ENCODE measurements around the gene VPREB3. TPM values are rescaled to one million over a fixed set of nuclear protein-coding genes. Genes with fewer than 3 reads are reported as not detected.

VPREB3 gene
- polyA plus RNA-seq, 1 donor from 2014 or later = 1,081 TPM

DNA sequence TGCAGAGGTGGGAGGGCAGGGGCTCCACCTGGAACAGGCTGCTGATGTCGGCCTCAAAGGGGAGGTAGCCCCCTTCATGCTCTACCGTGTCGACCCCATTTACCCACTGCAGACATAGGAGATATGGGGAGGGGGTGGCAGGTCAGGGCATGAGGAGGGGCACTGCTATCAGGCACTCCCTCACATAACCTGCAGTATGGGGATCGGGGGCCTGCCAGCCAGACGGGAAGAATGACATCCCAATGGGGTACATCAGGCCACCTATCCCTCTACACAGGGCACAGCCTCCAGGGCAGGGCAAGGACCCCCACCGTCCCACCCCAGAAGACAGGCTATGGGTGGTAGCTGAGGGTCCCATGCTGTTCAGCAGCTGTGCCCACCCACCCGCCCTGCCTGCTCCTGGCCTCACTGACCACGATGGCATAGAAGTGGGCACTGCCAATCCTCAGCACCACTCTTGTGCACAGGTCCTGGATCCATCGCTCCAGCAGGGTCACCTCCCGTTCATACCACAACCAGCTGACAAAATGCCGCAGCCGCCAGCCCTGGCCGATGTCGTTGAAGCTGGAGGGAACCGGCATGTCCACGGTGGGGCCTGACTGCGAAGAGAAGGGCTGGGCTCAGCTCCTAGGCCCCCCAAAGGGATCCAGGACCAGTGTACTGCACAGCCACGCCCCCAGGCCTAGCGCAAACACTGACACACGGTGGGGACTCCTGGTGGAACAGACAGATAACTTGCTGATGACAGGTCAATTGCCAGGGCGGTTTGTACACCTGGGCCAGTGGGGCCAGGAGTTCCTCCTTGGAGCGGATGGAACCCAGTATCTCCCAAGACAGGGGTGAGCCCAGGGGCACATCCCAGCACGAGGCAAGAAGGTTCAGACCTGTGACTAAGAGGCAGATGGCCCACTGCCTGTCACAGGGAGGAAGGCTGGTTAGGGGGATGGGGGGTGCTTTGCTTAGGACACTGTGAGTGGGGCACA, 39.3 kb downstream of the VPREB3 start:
- H3K36me3 Mint-ChIP-seq = peaks cover 7% of the 10 kb centered on the region
- peak overlapping the region; percentile 63 to 90 (median 78) for H3K4me3 Mint-ChIP-seq
- H3K27me3 Mint-ChIP-seq = no peaks in the 10 kb centered on the region
- peak overlapping the region in 2 of 3 donors; percentile 35 to 97 for H3K27ac Mint-ChIP-seq
- H3K9me3 Mint-ChIP-seq = no peaks in the 10 kb centered on the region
- peaks cover 0 to 13% (median 8%) of the 10 kb centered on the region in 3 donors for H3K4me1 Mint-ChIP-seq

DNA sequence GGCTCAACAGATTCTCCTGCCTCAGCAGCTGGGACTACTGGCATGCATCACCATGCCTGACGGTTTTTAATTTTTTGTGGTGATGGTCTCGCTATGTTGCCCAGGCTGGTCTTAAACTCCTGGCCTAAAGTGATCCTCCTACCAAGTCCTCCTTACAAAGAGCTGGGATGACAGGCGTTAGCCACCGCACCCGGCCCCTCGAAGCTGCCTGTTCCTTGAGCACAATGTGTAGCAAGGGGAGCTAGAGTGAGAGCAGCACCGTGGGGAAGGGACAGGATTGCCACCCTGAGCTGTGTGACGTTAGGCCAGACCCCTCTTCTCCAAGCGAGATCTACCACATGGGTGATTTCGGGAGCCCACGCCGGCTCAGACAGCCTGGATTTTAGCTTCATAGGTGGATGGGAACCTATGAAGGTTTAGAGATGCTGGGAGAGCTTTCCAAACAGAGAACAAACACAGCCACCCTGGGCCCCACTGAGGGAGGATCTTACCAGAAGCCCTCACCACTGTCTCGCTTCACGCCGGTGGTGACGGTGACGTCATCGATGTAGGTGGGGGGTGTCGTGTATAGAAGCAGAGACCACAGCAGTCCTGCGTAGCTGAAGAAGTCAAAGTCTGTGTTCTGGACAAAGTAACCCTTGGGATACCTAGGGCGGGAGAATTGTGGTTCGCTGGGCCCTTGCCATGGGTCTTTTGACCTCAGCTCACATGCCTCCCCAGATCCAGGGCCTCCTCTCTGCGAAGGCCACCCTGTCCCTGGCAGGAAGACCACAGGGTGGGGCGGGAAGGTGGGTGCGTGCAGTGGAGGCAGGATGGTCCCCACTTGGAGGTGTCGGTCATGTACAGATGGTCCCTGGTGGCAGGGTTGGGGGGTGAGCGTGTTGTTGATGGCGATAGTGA, 40.3 kb downstream of the VPREB3 start:
- Mint-ChIP-seq H3K27ac (peak overlapping the region in 1 of 3 donors; percentile 57), H3K4me3 (peak overlapping the region in 2 of 4 donors; percentile 43 to 66), H3K4me1 (peaks cover 0 to 14% (median 8%) of the 10 kb centered on the region in 3 donors), H3K36me3 (peaks cover 9% of the 10 kb centered on the region), H3K27me3 (no peaks in the 10 kb centered on the region), H3K9me3 (no peaks in the 10 kb centered on the region)

DNA sequence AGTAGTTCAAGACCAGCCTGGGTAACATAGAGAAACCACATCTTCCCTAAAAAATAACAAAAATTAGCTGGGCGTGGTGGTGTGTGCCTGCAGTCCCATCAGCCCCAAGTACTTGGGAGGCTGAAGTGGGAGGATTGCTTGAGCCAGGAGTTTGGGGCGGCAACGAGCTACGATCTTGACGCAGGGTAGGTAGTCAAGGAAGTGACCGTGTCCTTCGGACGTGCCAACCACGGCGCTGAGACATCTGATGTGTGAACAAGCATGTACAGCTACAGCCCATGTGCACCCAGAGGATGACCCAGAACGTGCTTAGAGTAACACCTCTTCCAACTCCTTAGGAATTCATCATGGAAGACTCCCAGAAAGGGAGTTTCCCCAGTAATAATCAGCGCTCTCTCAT, 42.0 kb downstream of the VPREB3 start:
- Mint-ChIP-seq H3K27ac (no peak overlapping the region), H3K9me3 (no peaks in the 10 kb centered on the region)

DNA sequence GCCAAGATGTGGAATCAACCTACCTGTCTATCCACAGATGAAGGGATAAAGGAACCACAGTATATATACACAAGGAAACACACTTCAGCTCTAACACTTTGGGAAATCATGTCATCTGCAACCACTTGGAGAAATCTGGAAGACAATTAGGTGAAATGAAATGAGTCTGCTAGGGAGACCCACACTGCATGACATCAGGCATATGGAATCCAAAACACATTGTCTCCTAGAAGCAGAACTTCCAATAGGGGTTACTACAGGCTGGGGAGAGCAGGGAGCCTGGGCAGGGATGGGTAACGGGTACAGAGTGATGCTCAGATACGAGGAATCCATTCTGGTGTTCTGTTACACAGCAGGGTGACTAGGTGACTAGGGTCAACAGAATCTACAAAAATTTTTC, 45.1 kb downstream of the VPREB3 start:
- H3K4me3 Mint-ChIP-seq = no peak overlapping the region
- H3K27ac Mint-ChIP-seq = no peak overlapping the region
- no peaks in the 10 kb centered on the region for H3K9me3 Mint-ChIP-seq
- no peaks in the 10 kb centered on the region for H3K27me3 Mint-ChIP-seq
- H3K36me3 Mint-ChIP-seq = peaks cover 8% of the 10 kb centered on the region
- peaks cover 0 to 12% (median 12%) of the 10 kb centered on the region in 3 donors for H3K4me1 Mint-ChIP-seq

More for the DNA sequence above, 42.0 kb downstream of the VPREB3 start:
- no peak overlapping the region for H3K4me3 Mint-ChIP-seq
- H3K4me1 Mint-ChIP-seq = peaks cover 0 to 13% (median 6%) of the 10 kb centered on the region in 3 donors
- H3K36me3 Mint-ChIP-seq = peaks cover 8% of the 10 kb centered on the region
- H3K27me3 Mint-ChIP-seq = no peaks in the 10 kb centered on the region

DNA sequence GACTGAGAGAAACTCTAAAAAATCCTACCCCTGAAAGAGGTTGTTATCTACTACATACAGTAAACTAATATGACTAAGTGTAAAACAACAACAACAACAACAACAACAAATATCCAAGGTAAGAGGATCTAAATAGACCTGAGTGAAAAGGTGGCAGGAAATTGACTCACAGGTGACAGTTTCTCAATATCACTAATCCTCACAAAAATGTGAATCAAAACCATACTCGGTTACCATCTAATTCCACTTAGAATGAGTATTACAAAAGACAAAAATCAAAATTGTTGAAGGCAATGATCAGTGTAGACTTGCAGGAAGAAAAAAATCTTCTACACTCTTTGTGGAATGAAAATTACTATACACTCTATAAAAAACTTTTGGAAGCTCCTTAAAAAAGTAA, 46.0 kb downstream of the VPREB3 start:
- Mint-ChIP-seq H3K4me3 (no peak overlapping the region), H3K9me3 (no peaks in the 10 kb centered on the region), H3K27me3 (no peaks in the 10 kb centered on the region), H3K27ac (peak overlapping the region in 1 of 3 donors; percentile 12), H3K36me3 (peaks cover 8% of the 10 kb centered on the region), H3K4me1 (peaks cover 0 to 17% (median 12%) of the 10 kb centered on the region in 3 donors)

DNA sequence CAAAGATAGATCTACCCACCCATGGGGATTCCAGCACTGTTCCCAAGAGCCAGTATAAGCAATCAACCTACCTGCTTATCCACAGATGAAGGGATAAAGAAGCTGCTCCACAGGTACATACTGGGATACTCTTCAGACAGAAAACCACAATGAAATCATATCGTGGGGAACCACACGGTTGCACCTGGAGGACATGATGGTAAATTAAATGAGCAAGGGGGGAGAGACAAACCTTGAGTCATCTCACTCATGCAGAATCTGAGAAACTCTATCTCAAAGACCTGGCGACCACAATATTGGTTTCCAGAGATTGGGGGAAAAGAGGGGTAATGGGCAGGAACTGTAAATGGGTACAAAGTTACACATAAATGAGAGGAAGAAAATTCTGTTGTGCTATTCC, 48.9 kb downstream of the VPREB3 start:
- peaks cover 0 to 24% (median 9%) of the 10 kb centered on the region in 3 donors for H3K4me1 Mint-ChIP-seq
- H3K4me3 Mint-ChIP-seq = no peak overlapping the region
- no peaks in the 10 kb centered on the region for H3K9me3 Mint-ChIP-seq
- peak overlapping the region; percentile 1 to 52 (median 24) for H3K27ac Mint-ChIP-seq
- H3K36me3 Mint-ChIP-seq = peaks cover 3% of the 10 kb centered on the region
- no peaks in the 10 kb centered on the region for H3K27me3 Mint-ChIP-seq

DNA sequence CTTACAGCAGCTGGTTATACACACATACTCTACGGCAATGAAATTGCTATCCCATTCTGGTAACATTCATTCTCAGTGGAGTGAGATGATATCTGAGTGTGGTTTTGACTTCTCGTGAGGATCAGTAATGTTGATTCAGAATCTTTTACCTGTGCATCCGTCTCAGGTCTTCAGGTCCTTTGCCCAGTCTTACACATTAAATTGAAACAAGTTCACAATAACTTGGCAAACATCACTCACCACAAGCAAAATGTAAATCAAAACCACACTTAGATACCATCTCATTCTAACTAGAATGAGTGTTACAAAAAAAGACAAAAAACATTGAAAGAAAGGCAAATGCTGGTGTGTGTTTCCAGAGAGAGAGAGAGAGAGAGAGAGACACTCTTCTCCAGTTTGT, 49.4 kb downstream of the VPREB3 start:
- Mint-ChIP-seq H3K27ac (peak overlapping the region in 2 of 3 donors; percentile 24 to 52), H3K4me1 (peaks cover 0 to 22% (median 9%) of the 10 kb centered on the region in 3 donors), H3K9me3 (no peaks in the 10 kb centered on the region), H3K36me3 (peaks cover 3% of the 10 kb centered on the region), H3K27me3 (no peaks in the 10 kb centered on the region), H3K4me3 (no peak overlapping the region)

DNA sequence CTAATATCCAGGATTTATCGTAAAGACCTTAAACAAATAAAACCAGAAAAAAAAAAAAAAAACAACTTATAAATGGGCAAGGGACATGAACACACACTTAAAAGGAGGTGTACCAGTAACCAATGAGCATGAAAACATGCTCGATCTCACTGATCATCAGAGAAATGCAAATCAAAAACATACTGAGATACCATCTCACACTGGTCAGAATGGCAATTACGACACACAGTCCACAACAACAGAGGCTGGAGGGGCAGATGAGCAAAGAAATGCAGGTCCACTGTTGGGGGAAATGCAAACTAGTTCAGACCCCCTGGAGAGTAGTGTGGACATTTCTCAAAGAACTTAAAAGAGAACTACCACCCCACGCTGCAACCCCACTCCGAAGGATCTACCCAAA, 50.2 kb downstream of the VPREB3 start:
- H3K36me3 Mint-ChIP-seq = peaks cover 2% of the 10 kb centered on the region
- H3K27ac Mint-ChIP-seq = no peak overlapping the region
- peaks cover 0 to 22% (median 9%) of the 10 kb centered on the region in 3 donors for H3K4me1 Mint-ChIP-seq
- H3K9me3 Mint-ChIP-seq = no peaks in the 10 kb centered on the region
- no peaks in the 10 kb centered on the region for H3K27me3 Mint-ChIP-seq
- H3K4me3 Mint-ChIP-seq = no peak overlapping the region

Other genes starting within 250 kb of the VPREB3 start
- gene IGLL1, start 174.1 kb downstream of the VPREB3 start, polyA plus RNA-seq = not detected
- gene DRICH1, start 122.1 kb downstream of the VPREB3 start, polyA plus RNA-seq = not detected
- 3.7 TPM for gene RGL4, start 63.4 kb downstream of the VPREB3 start, polyA plus RNA-seq
- gene ZNF70, start 3.3 kb downstream of the VPREB3 start, polyA plus RNA-seq = 0.20 TPM
- not detected for gene C22orf15, start 8.6 kb upstream of the VPREB3 start, polyA plus RNA-seq
- 70.6 TPM for gene CHCHD10, start 13.5 kb upstream of the VPREB3 start, polyA plus RNA-seq
- 6.6 TPM for gene MMP11, start 18.4 kb upstream of the VPREB3 start, polyA plus RNA-seq
- 117 TPM for gene SMARCB1, start 32.5 kb upstream of the VPREB3 start, polyA plus RNA-seq
- gene DERL3, start 84.6 kb upstream of the VPREB3 start, polyA plus RNA-seq = 49.4 TPM
- 20.7 TPM for gene SLC2A11, start 103.5 kb upstream of the VPREB3 start, polyA plus RNA-seq
- 1,216 TPM for gene MIF, start 140.0 kb upstream of the VPREB3 start, polyA plus RNA-seq
- not detected for gene GSTT2B, start 206.8 kb upstream of the VPREB3 start, polyA plus RNA-seq
- 1.7 TPM for gene DDTL, start 212.5 kb upstream of the VPREB3 start, polyA plus RNA-seq
- gene DDT, start 220.0 kb upstream of the VPREB3 start, polyA plus RNA-seq = 158 TPM
- gene GSTT2, start 225.7 kb upstream of the VPREB3 start, polyA plus RNA-seq = not detected

Measured in IgD-negative memory B cell (primary cell).